Omental fat pad (tissue), 4 donors: ENCODE data around the gene DCLK1. TPM values are rescaled to one million over a fixed set of nuclear protein-coding genes. Genes with fewer than 3 reads are reported as not detected.
"Not testable (repeated sequence)": the region's sequence is repeated elsewhere in the genome, so short reads cannot be mapped to it uniquely, and the experiment has no call there.

Experiments used
- ATAC-seq: fragments of 150-250 bp; one replicate; pipeline ENCODE4 v1.9.1; 2016; ENCODE audit warnings: mild to moderate bottlenecking, moderate library complexity; ENCODE audit not compliant: low FRiP score
- DNase-seq: peaks from one replicate; pipeline ENCODE4 v3.0.0-alpha.2; 2019; ENCODE audit warnings: low spot score
- total RNA-seq, 4 donors: library from RNA; depleted of rRNA; stranded (reverse); fragments of >200 nt; gene quantifications; one replicate each; pipeline ENCODE4 v1.1.0, GENCODE V29; 2016
- TF ChIP-seq, protein P1 (sequence below), 3 donors: fragments of 450-650 bp; IDR thresholded peaks; one replicate each; pipeline ENCODE4 v1.5.1; 2016 to 2017; ENCODE audit warnings: antibody characterized with exemption in 3 of 3, mild to moderate bottlenecking in 3 of 3, moderate library complexity in 2 of 3

Gene DCLK1
- total RNA-seq, 4 donors from 2014 or later, result 13.9 to 206 (median 30.5) TPM

DNA sequence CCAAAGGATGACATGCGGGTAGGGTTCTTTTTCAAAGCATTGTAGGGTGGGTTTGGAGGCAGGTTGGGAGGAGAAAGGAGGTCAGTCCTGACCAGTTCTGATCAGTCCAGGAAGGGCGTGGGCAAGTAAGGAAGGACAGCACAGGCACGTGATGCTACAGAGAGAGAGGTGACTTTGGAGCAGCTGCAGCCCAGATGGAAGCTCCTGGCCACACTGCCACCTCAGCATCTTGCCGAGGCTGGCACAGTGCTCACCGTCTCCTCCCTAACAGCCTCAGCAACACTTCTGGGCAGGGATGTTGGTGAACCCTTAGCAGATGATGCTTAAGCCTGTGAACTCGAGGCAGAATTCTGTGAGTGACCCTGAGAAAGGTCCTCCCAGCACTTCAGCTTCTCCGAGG, 155.1 kb downstream of the DCLK1 start:
- TF ChIP-seq, protein P1, sequence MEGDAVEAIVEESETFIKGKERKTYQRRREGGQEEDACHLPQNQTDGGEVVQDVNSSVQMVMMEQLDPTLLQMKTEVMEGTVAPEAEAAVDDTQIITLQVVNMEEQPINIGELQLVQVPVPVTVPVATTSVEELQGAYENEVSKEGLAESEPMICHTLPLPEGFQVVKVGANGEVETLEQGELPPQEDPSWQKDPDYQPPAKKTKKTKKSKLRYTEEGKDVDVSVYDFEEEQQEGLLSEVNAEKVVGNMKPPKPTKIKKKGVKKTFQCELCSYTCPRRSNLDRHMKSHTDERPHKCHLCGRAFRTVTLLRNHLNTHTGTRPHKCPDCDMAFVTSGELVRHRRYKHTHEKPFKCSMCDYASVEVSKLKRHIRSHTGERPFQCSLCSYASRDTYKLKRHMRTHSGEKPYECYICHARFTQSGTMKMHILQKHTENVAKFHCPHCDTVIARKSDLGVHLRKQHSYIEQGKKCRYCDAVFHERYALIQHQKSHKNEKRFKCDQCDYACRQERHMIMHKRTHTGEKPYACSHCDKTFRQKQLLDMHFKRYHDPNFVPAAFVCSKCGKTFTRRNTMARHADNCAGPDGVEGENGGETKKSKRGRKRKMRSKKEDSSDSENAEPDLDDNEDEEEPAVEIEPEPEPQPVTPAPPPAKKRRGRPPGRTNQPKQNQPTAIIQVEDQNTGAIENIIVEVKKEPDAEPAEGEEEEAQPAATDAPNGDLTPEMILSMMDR (IDR thresholded peaks at IDR 0.05), result no peak
- no peak for DNase-seq
- no peak for ATAC-seq

DNA sequence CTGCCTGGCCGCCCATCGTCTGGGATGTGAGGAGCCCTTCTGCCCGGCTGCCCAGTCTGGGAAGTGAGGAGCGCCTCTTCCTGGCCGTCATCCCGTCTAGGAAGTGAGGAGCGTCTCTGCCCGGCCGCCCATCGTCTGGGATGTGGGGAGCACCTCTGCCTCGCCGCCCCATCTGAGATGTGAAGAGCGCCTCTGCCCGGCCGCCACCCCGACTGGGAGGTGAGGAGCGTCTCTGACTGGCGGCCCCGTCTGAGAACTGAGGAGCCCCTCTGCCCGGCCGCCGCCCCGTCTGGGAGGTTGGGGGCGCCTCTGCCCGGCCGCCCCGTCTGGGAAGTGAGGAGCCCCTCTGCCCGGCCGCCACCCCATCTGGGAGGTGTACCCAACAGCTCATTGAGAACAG, 164.2 kb downstream of the DCLK1 start:
- not testable (repeated sequence) for DNase-seq, ATAC-seq

DNA sequence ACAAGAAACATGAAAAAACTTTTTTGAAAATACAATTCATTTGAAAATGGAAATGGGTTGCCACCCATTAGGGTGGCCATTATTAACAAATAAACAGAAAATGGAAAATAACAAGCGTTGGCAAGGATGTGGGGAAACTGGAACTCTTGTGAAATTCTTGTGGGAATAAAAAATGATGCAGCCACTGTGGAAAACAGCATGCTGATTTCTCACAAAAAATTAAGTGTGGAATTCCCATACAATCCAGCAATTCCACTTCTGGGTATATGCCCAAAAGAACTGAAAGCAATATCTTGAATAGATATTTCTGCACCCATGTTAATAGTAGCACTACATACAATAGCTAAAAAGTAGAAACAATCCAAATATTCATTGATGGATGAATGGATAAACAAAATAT, 165.2 kb downstream of the DCLK1 start:
- DNase-seq (no peak), ATAC-seq (no peak)
- TF ChIP-seq, protein P1 (IDR thresholded peaks at IDR 0.05), result no peak

DNA sequence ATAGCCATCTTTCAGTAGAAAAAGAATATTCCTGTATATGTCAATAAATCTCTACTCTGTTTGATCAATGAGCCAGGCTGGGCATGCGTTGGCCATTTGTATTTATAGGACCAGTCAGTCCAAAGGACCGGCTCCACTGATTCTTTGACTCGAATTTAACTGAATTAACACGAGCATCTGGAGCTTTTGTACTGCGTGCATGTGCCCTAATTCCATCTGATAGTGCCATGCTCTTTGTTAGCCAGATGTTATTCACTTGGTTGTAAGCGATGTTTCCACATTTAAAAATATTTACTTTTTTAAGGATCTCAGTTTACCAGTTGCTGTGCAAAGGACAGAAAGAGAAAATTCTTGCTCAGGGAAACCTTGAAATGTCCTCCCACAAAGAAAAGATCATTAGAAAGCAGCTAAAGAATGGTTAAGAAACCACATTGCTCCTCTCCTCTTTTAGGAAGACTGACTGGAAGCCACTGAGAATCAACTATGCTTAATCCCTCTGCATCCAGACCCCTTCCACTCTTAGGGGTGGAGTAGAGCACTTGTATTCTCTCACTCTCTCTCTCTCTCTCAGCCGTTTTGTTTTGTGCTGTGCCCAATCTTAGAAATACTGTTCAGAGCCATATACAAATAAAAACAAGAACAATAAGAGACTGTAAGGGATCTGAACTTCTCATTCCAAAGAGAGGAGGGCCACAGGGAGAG, 165.8 kb downstream of the DCLK1 start:
- DNase-seq (no peak), ATAC-seq (no peak)
- TF ChIP-seq, protein P1 (IDR thresholded peaks at IDR 0.05), result no peak

DNA sequence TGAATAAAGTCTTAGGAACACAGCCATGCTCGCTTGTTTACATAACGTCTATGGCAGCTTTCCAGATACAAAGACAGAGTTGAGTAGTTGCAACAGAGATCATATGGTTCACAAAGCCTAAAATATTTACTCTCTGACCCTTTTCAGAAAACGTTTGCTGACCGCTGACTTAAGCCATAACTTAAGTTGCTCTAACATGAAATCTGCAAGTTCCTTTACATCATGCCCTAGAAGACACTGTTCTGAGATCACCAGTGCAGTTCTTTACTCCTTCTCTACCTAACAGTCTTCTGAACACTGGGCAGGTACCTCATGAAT, 166.4 kb downstream of the DCLK1 start:
- TF ChIP-seq, protein P1 (IDR thresholded peaks at IDR 0.05), result no peak
- no peak for ATAC-seq
- no peak for DNase-seq

DNA sequence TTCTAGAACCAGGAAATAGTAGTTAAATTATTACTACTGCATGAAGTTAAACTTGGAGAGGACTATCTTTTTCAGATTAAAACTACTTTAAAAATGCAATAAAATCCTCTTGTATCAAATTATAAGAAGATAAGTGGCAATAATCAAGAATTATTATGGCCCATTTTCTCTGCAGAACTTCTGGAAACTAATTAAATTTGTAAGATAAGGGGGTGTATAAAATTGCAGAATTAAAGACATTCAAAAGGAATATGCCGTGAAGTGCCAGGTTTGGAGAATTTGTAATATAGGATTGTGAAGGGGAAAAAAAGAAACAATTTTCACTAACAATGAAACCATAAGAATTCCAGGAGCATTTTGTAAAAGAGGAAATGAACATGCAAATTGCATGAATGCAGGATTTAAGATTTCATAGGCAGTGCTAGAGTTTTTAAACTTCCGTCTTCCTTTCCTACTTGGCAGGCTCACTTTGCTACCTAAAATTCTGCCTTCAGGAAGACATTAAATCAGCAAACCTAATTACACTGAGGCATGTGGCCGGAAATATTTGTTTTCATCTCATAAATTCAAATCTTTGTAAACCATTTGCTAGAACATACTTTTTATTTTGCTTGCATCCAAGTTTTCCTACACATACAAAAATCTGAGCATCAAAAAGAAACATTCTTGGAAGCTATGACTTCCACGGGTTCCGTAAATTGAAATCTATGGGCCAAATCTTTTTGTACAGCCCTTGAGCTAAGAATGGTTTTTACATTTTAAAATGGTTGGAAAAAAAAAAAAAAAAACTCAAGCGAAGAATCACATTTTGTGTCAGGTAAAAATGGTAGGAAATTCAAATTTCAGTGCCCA, 166.9 kb downstream of the DCLK1 start:
- DNase-seq (no peak), ATAC-seq (no peak)
- TF ChIP-seq, protein P1 (IDR thresholded peaks at IDR 0.05), result no peak

DNA sequence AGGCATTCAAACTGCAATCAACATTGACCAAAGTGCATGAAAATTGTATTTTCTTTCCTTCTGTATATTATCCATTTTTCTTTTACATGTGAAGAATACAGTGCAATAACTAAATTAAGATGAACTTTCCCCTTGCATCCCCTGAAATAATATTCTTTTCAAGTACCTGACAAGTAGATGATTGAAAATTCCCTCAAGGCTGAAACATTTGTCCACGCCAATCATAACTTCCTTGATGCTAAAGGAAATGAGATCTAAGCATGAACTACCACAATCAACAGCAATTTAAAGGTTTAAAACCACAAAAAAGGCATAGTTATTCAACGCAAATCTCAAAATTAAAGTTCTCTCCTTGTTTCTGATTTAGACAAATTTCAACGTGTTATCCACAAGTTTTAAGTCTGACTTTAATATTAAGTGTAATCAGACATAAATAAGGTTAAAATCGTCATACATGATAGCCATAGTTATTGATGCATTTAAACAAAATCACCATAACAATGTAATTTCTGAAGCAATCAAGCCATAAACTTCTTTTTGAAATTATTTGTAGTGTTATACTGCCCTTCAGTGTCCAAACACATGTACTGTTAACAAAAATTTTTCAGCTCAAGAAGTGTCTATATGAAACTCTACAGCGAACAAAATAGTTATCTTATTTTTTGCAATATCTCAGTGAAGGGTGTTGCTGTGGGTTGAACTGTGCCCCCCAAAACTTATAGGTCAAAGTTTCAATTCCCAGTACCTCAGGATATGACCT, 169.5 kb downstream of the DCLK1 start:
- ATAC-seq, result no peak
- DNase-seq, result no peak
- TF ChIP-seq, protein P1 (IDR thresholded peaks at IDR 0.05), result no peak
